HG03039 (cell line): ENCODE data around the gene TEX54.

Experiments
- ATAC-seq: cut with Tn5 transposase; IDR thresholded peaks from one replicate; pipeline ENCODE4 v1.9.1; 2021; ENCODE audit warnings: mild to moderate bottlenecking, moderate library complexity; ENCODE audit not compliant: unreplicated experiment

TEX54 gene

DNA sequence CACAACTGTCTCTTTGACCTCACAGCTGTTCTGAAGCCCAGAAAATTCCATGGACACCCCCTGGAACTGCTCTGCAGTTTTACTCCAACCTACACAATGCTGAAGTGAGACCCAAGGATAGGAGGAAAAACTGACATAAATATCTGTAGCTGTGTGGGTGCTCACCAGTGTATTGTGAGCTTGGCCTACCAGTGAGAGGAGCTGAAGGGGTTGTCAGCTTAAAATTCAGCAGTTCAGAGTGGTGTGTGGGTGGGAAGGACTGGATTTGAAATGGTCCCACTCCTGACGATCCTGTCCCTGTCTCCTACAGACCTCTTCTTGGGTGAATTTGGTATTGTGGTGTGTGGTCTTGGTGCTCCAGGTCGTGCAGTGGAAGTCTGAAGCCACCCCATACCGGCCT, 43.1 kb downstream of the TEX54 start:
- ATAC-seq, result no peak

DNA sequence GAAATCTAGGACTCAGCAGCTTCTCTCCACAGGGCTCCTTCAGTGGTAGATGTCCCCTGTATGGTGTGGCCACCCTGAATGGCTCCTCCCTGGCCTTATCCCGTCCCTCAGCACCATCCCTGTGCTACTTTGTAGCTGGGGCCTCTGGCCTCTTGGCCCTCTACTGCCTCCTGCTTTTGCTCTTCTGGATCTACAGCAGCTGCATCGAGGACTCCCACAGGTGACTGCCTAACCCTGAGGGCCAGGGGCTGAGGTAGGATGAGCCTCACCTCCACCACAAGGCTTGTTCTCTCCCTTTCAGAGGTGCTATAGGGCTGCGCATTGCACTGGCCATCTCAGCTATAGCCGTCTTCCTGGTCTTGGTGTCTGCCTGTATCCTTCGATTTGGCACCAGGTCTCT, 43.6 kb downstream of the TEX54 start:
- no peak for ATAC-seq

DNA sequence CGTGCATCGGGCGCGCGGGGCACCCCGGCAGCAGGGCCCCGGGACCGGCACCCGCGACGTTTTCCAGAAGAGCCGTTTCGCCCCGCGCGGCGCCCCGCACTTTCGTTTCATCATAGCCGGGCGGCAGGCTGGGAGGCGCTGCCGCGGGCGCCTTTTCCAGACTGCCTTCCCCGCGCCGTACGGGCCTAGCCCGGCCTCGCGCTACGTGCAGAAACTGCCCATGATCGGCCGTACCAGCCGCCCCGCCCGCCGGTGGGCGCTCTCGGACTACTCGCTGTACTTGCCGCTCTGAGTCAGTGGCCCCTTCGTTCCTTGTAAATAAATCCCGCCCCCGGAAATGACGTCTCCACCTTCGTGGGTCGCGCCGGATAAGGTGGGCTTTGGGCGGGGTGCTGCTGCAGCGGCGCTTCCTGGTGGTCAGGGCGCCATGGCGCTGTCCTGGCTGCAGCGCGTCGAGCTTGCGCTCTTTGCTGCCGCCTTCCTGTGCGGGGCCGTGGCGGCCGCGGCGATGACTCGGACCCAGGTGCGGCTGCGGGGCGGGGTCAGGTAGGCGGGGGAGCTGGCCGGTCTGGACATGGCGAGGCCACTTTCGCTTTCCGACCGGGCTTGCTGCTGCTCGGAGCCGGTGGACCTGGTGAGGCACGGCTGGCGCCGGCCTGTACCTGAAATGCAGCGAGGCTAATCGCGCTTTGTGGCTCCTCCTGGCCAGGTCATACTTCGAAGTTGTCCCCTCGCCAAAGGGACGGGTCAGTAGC, 45.5 kb downstream of the TEX54 start, which contains the start of gene TMEM179B:
Gene TMEM179B, plus strand, starts transcription at position 398 of the 755 bp plus-strand sequence. Its CDS starts 30 bp downstream, at position 428.
- ATAC-seq, result peak; percentile 64

DNA sequence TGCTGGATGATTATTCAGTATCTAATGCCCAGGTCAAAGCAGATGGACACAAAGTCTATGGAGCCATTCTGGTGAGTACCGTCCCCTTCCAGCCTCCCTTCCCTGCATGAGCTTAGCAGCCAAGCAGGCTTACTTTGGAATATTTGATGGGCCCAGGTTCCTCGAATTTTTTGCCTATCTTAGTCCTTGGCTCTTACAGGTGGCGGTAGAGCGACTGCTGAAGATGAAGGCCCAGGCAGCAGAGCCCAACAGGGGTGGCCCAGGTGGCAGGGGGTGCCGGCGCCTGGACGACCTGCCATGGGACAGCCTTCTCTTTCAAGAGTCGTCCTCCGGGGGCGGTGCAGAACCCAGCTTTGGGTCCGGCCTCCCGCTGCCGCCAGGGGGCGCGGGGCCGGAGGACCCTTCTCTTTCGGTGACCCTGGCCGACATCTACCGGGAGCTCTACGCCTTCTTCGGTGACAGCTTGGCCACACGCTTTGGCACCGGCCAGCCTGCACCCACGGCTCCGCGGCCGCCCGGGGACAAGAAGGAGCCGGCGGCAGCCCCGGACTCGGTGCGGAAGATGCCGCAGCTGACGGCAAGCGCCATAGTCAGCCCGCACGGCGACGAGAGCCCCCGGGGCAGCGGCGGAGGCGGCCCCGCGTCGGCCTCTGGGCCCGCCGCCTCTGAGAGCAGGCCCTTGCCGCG, 46.2 kb downstream of the TEX54 start:
- ATAC-seq, result peak; percentile 46

DNA sequence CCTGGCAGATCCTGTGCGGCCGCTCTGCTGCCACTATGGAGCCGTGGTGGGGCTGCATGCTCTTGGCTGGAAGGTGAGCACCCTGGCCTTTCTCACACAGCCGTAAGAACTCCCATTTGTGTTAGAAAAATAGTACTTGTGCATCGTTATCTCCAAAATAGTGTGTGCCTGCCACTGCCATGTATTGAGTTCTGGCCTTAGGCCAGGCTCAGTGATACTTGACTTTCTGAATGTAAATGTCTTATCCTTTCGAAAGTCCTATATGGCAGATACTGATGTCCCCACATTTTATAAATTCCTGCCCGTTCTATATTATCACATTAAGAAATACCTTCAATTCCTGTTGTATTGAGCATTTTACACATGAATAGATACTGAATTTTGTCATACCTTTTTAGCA, 49.9 kb downstream of the TEX54 start:
- no peak for ATAC-seq
